Activated CD8-positive, alpha-beta T cell treated with anti-CD3 and anti-CD28 coated beads for 36 hours (primary cell): ENCODE data around the gene GHRHR. TPM values are rescaled to one million over a fixed set of nuclear protein-coding genes. Genes with fewer than 3 reads are reported as not detected.

Source experiments
- ATAC-seq: fragments of 200-7000 bp; cut with Tn5 transposase; one replicate; pipeline ENCODE4 v1.10.0; 2021; ENCODE audit warnings: mild to moderate bottlenecking, moderate library complexity
- CTCF ChIA-PET: fragments of 350-600 bp; sonication (Branson Sonifier 250); formaldehyde crosslinking; loops from one replicate; lab custom pipeline; 2021; ENCODE audit warnings: antibody characterized with exemption; lab: Charles Lee
- POLR2A ChIA-PET: fragments of 350-600 bp; sonication (Branson Sonifier 250); formaldehyde crosslinking; loops from one replicate; lab custom pipeline; 2021; ENCODE audit warnings: antibody characterized with exemption; lab: Charles Lee
- DNase-seq: peaks from one replicate; pipeline ENCODE4 v3.0.0-alpha.2; 2020
- H3K27ac Mint-ChIP-seq: one replicate; pipeline ENCODE4 v1.8.0; 2021; ENCODE audit warnings: mild to moderate bottlenecking, mixed read lengths
- H3K27me3 Mint-ChIP-seq: one replicate; pipeline ENCODE4 v1.8.0; 2021; ENCODE audit warnings: mixed read lengths
- H3K36me3 Mint-ChIP-seq: one replicate; pipeline ENCODE4 v1.8.0; 2021; ENCODE audit warnings: low read depth, mixed read lengths
- H3K4me1 Mint-ChIP-seq: one replicate; pipeline ENCODE4 v1.8.0; 2021; ENCODE audit warnings: low read depth, mixed read lengths
- H3K4me3 Mint-ChIP-seq: one replicate; pipeline ENCODE4 v1.8.0; 2021; ENCODE audit warnings: mild to moderate bottlenecking, moderate library complexity, mixed read lengths
- H3K9me3 Mint-ChIP-seq: one replicate; pipeline ENCODE4 v1.8.0; 2021; ENCODE audit warnings: mixed read lengths
- intact Hi-C: fragments of 100-400 bp; cut with micrococcal nuclease; formaldehyde crosslinking; loops from one replicate; pipeline ENCODE4 v1.10.0; 2022
- total RNA-seq, 2 experiments: library from RNA; stranded (reverse); gene quantifications; one replicate each; pipeline ENCODE4 v1.2.3, GENCODE V29; 2021
- TF ChIP-seq, protein P1 (sequence below): fragments of 200-600 bp; IDR thresholded peaks from one replicate; pipeline ENCODE4 v1.8.0; 2022; ENCODE audit warnings: antibody characterized with exemption, mild to moderate bottlenecking

GHRHR gene
- total RNA-seq, 2 experiments from 2014 or later: not detected

DNA sequence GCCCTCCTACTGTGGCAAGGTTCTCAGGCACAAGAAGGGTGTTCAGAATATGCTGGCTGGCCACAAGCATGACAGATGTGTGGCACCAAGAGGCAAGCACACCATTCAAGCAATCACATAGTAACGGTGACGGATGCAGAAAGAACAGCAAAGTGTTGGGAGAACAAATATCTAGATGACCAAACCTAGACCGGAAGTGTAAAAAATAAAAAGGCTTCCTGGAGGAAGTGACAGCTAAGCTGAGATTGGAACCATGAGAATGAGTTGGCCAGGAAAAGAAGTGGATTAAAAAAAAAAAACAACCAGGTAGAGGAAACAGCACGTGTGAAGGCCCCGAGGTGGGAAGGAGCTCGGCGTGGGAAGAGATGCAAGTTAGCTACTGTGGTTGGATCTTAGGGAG is 22.0 kb downstream of the GHRHR start:
- intact Hi-C loops: no loop called here
- Mint-ChIP-seq H3K4me3 (no peak overlapping the region), H3K27me3 (peaks cover 35% of the 10 kb centered on the region), H3K36me3 (no peaks in the 10 kb centered on the region), H3K9me3 (no peaks in the 10 kb centered on the region), H3K4me1 (no peaks in the 10 kb centered on the region), H3K27ac (no peak overlapping the region)
- no peak for DNase-seq
- CTCF ChIA-PET: interaction anchor here (1.1 to 11.0 kb wide), 6 partner anchors 21 to 146 kb away, joined by 3 to 275 read pairs (median 4); no protein-coding TSS in a partner anchor
- TF ChIP-seq, protein P1, sequence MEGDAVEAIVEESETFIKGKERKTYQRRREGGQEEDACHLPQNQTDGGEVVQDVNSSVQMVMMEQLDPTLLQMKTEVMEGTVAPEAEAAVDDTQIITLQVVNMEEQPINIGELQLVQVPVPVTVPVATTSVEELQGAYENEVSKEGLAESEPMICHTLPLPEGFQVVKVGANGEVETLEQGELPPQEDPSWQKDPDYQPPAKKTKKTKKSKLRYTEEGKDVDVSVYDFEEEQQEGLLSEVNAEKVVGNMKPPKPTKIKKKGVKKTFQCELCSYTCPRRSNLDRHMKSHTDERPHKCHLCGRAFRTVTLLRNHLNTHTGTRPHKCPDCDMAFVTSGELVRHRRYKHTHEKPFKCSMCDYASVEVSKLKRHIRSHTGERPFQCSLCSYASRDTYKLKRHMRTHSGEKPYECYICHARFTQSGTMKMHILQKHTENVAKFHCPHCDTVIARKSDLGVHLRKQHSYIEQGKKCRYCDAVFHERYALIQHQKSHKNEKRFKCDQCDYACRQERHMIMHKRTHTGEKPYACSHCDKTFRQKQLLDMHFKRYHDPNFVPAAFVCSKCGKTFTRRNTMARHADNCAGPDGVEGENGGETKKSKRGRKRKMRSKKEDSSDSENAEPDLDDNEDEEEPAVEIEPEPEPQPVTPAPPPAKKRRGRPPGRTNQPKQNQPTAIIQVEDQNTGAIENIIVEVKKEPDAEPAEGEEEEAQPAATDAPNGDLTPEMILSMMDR: no peak
- no peak for ATAC-seq
- POLR2A ChIA-PET: interaction anchor here (1.5 kb wide), 1 partner anchor 12 kb away, joined by 3 read pairs; no protein-coding TSS in a partner anchor

DNA sequence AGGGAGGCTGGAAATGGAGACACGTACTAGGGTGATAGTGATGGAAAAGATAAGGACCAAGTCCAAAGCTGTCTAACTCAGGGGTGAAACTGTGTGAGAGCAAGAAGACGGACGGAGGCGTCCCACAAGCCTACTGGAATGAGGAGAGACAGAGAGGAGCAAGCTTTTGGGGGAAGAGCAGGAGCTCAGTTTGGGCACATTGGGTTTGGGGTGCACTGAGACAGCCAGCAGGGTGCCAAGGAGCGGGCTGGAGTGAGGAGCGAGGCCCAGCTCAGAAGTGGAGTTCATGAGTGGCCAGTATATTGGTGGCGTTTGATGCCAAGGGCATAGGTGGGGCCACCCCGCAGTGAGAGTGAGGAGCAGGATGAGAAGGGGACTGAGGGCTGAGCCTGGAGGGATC is 22.6 kb downstream of the GHRHR start:
- TF ChIP-seq, protein P1: no peak
- no peak for DNase-seq
- H3K9me3 Mint-ChIP-seq: no peaks in the 10 kb centered on the region
- H3K4me1 Mint-ChIP-seq: no peaks in the 10 kb centered on the region
- H3K4me3 Mint-ChIP-seq: no peak overlapping the region
- POLR2A ChIA-PET: no interaction called here
- intact Hi-C loops: no loop called here
- no peak overlapping the region for H3K27ac Mint-ChIP-seq
- CTCF ChIA-PET: interaction anchor here (1.3 to 11.0 kb wide), 3 partner anchors 20 to 145 kb away, joined by 3 to 275 read pairs (median 5); no protein-coding TSS in a partner anchor
- no peak for ATAC-seq
- H3K27me3 Mint-ChIP-seq: peaks cover 35% of the 10 kb centered on the region
- H3K36me3 Mint-ChIP-seq: no peaks in the 10 kb centered on the region

DNA sequence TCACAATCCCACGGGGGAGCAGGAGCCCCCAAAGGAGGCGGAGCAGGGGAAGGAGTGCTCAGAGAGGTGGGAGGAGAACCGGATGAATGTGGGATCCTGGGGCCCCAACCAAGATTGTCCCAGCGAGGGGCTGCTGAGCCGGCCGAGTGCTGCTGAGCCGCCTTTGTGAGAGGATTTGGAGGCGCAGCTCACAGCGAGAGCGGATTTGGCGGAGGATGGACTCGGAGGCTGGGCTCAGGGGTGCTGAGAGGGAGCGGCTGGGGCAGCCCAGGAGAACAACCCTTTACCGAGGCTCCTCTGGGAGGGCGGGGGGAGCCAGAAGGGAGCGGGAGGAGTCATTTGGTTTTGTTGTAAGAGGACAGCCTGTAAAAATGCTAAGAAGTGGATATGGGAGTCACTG is 23.0 kb downstream of the GHRHR start:
- Mint-ChIP-seq H3K27me3 (peaks cover 35% of the 10 kb centered on the region), H3K9me3 (no peaks in the 10 kb centered on the region), H3K27ac (no peak overlapping the region), H3K4me3 (no peak overlapping the region), H3K36me3 (no peaks in the 10 kb centered on the region), H3K4me1 (no peaks in the 10 kb centered on the region)
- DNase-seq (no peak), ATAC-seq (no peak)
- ChIA-PET CTCF (interaction anchor here (1.3 to 11.0 kb wide), 3 partner anchors 20 to 145 kb away, joined by 3 to 275 read pairs (median 5); no protein-coding TSS in a partner anchor), POLR2A (no interaction called here)
- intact Hi-C loops: no loop called here
- TF ChIP-seq, protein P1: no peak

DNA sequence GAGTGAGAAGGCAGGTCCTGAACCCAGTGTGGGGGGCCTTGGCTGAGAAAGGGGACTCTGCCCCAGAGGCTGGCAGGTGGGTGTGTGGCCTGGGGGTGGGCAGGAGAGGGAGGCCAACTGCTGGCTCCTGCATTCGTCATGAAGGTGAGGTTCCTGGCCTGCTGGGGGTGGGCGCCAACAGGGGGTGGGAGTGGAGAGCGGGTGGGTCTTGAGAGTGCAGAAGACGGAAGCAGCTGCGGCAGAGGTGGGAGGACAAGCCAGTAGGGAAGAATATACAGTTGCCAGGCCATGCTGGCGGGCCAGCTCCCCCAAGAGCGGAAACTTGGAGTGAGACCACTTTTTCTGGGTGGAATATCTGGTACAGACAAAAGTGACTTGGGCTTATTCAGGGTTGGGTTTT is 23.4 kb downstream of the GHRHR start:
- H3K36me3 Mint-ChIP-seq: no peaks in the 10 kb centered on the region
- DNase-seq: no peak
- H3K9me3 Mint-ChIP-seq: no peaks in the 10 kb centered on the region
- no peak overlapping the region for H3K27ac Mint-ChIP-seq
- ChIA-PET POLR2A (no interaction called here), CTCF (interaction anchor here (11.0 kb wide), 1 partner anchor 134 kb away, joined by 275 read pairs; no protein-coding TSS in a partner anchor)
- TF ChIP-seq, protein P1: no peak
- ATAC-seq: no peak
- no peak overlapping the region for H3K4me3 Mint-ChIP-seq
- no peaks in the 10 kb centered on the region for H3K4me1 Mint-ChIP-seq
- peaks cover 35% of the 10 kb centered on the region for H3K27me3 Mint-ChIP-seq
- intact Hi-C loops: no loop called here

DNA sequence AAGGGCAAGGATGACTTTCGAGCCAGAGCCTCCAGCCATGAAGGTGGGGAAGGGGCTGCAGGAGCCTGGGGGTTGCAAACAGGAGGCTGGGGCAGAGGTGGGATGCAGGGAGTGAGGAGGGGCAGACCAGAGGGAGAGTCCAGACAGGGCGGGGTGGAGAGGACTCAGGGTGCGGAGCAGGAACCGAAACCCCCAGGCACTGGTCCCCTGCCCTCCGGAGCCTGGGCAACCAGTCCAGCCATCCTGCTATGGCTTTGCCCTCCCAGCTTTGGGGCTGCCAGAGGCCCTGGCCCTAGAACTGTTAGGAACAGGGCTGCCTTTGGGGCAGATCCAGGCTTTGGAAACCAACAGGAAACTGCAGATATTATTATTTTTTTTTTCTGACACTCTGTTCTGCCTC is 24.2 kb downstream of the GHRHR start:
- TF ChIP-seq, protein P1: no peak
- no peaks in the 10 kb centered on the region for H3K4me1 Mint-ChIP-seq
- H3K27me3 Mint-ChIP-seq: peaks cover 34% of the 10 kb centered on the region
- ChIA-PET POLR2A (no interaction called here), CTCF (interaction anchor here (11.0 kb wide), 1 partner anchor 133 kb away, joined by 275 read pairs; no protein-coding TSS in a partner anchor)
- no peak overlapping the region for H3K4me3 Mint-ChIP-seq
- DNase-seq: no peak
- H3K36me3 Mint-ChIP-seq: no peaks in the 10 kb centered on the region
- intact Hi-C loops: no loop called here
- H3K9me3 Mint-ChIP-seq: no peaks in the 10 kb centered on the region
- ATAC-seq: no peak
- no peak overlapping the region for H3K27ac Mint-ChIP-seq
